GM12892 (cell line): ENCODE measurements around the gene ADCY9.

ENCODE experiments used
- POLR2A ChIP-seq: IDR thresholded peaks from 2 replicates; pipeline ENCODE4 v1.6.1; 2011; ENCODE audit warnings: low read depth, low read length, control low read depth
- POLR2AphosphoS5 ChIP-seq: IDR thresholded peaks from 2 replicates; pipeline ENCODE4 v1.6.1; 2011; ENCODE audit warnings: low read depth, low read length, control low read depth

DNA sequence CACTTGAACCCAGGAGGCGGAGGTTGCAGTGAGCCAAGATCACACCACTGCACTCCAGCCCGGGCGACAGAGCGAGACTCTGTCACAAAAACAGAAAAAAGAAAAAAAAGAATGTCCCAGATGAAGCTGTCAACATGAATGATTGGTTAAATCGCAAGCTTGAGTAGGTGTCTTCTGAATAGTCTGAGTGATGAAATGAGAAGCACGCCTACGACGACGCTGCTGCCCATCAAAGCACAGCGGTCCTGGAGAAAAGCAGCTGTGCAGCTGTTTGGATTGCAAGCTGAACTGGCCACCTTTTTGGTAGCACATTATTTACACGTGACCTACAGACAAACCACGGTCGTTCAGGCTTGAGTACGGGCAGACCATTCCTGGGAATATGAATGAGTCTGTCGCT is 12.5 kb downstream of the ADCY9 start:
- TF ChIP-seq POLR2A (no peak), POLR2AphosphoS5 (no peak)
